HEK293T (cell line): Measurements from ENCODE around the gene SPRR1B.

Source experiments
- CTCF ChIA-PET: fragments of 350-600 bp; formaldehyde crosslinking; extraction: SDS; loops from one replicate; lab custom pipeline; 2021; ENCODE audit warnings: antibody characterized with exemption, inconsistent platforms; lab: Yijun Ruan, JAX
- POLR2A ChIA-PET: fragments of 350-600 bp; formaldehyde crosslinking; extraction: SDS; loops from one replicate; lab custom pipeline; 2020; ENCODE audit warnings: antibody characterized with exemption, inconsistent platforms; lab: Yijun Ruan, JAX
- DNase-seq: peaks from one replicate; pipeline ENCODE4 v3.0.0; 2012; ENCODE audit warnings: mixed read lengths; ENCODE audit errors: extremely low spot score
- ARNT ChIP-seq: fragments of 450-650 bp; IDR thresholded peaks from 2 replicates; pipeline ENCODE4 v1.6.1; 2017; ENCODE audit warnings: mild to moderate bottlenecking
- BHLHE40 ChIP-seq: fragments of 450-650 bp; IDR thresholded peaks from 2 replicates; pipeline ENCODE4 v1.6.1; 2016; ENCODE audit warnings: mild to moderate bottlenecking, moderate library complexity, borderline replicate concordance
- CTBP1 ChIP-seq: fragments of 450-650 bp; IDR thresholded peaks from 2 replicates; pipeline ENCODE4 v1.6.1; 2016; ENCODE audit warnings: borderline replicate concordance
- ELF4 ChIP-seq: fragments of 450-650 bp; IDR thresholded peaks from 2 replicates; pipeline ENCODE4 v1.6.1; 2017; ENCODE audit warnings: antibody characterized with exemption
- FOXA1 ChIP-seq: fragments of 450-650 bp; IDR thresholded peaks from 2 replicates; pipeline ENCODE4 v1.6.1; 2016; ENCODE audit warnings: mild to moderate bottlenecking
- FOXK2 ChIP-seq: fragments of 450-650 bp; IDR thresholded peaks from 2 replicates; pipeline ENCODE4 v1.6.1; 2016; ENCODE audit warnings: mild to moderate bottlenecking
- FOXM1 ChIP-seq: fragments of 450-650 bp; IDR thresholded peaks from 2 replicates; pipeline ENCODE4 v1.6.1; 2017; ENCODE audit warnings: mild to moderate bottlenecking, borderline replicate concordance
- HDGF ChIP-seq: fragments of 450-650 bp; IDR thresholded peaks from 2 replicates; pipeline ENCODE4 v1.6.1; 2017; ENCODE audit warnings: antibody characterized with exemption, borderline replicate concordance
- L3MBTL2 ChIP-seq: fragments of 450-650 bp; conservative IDR thresholded peaks from 2 replicates; pipeline ENCODE4 v1.6.1; 2016; ENCODE audit warnings: mild to moderate bottlenecking
- LEF1 ChIP-seq: fragments of 450-650 bp; IDR thresholded peaks from 2 replicates; pipeline ENCODE4 v1.6.1; 2017; ENCODE audit warnings: mild to moderate bottlenecking, borderline replicate concordance
- NFRKB ChIP-seq: fragments of 450-650 bp; IDR thresholded peaks from 2 replicates; pipeline ENCODE4 v1.6.1; 2016; ENCODE audit warnings: mild to moderate bottlenecking, moderate library complexity
- PKNOX1 ChIP-seq: fragments of 450-650 bp; IDR thresholded peaks from 2 replicates; pipeline ENCODE4 v1.6.1; 2016
- SP1 ChIP-seq: fragments of 450-650 bp; IDR thresholded peaks from 2 replicates; pipeline ENCODE4 v1.6.1; 2017
- SUZ12 ChIP-seq: fragments of 450-650 bp; IDR thresholded peaks from 2 replicates; pipeline ENCODE4 v1.6.1; 2016; ENCODE audit warnings: mild to moderate bottlenecking
- TARDBP ChIP-seq: fragments of 450-650 bp; IDR thresholded peaks from 2 replicates; pipeline ENCODE4 v1.6.1; 2016
- ZNF384 ChIP-seq: fragments of 450-650 bp; IDR thresholded peaks from 2 replicates; pipeline ENCODE4 v1.6.1; 2016

Gene SPRR1B

GRCh38 chr1:153058154-153058553 is 27.2 kb downstream of the SPRR1B start:
- ChIA-PET CTCF (no interaction called here), POLR2A (no interaction called here)
- no peak for DNase-seq
- TF ChIP-seq FOXM1 (no peak), FOXA1 (no peak), L3MBTL2 (no peak), ARNT (no peak), ZNF384 (no peak), TARDBP (no peak), CTBP1 (no peak), PKNOX1 (no peak), LEF1 (no peak), BHLHE40 (no peak), FOXK2 (no peak), SUZ12 (no peak), HDGF (no peak), SP1 (no peak), NFRKB (no peak), ELF4 (no peak)

GRCh38 chr1:153058826-153059784 is 28.1 kb downstream of the SPRR1B start:
- CTCF ChIA-PET: no interaction called here
- DNase-seq: no peak
- TF ChIP-seq TARDBP (no peak), ARNT (no peak), SUZ12 (no peak), L3MBTL2 (no peak), LEF1 (no peak), FOXA1 (no peak), SP1 (no peak), CTBP1 (no peak), BHLHE40 (no peak), ZNF384 (no peak), ELF4 (no peak), FOXM1 (no peak)
- POLR2A ChIA-PET: no interaction called here

GRCh38 chr1:153070243-153070642 is 39.2 kb downstream of the SPRR1B start:
- no peak for DNase-seq
- no peak for TF ChIP-seq ARNT
- TF ChIP-seq TARDBP: no peak
- no peak for TF ChIP-seq PKNOX1
- TF ChIP-seq L3MBTL2: no peak
- TF ChIP-seq CTBP1: no peak
- TF ChIP-seq ELF4: no peak
- ChIA-PET POLR2A (no interaction called here), CTCF (no interaction called here)

- ChIA-PET CTCF (no interaction called here), POLR2A (no interaction called here)
- TF ChIP-seq TARDBP: no peak
- TF ChIP-seq ZNF384: no peak
- no peak for TF ChIP-seq L3MBTL2
- no peak for TF ChIP-seq HDGF
- no peak for TF ChIP-seq SP1
- no peak for TF ChIP-seq FOXA1
- no peak for DNase-seq
These were observed 40.5 kb downstream of the SPRR1B start, which contains the start of gene SPRR2B for GRCh38 chr1:153071511-153071910. TSS of gene SPRR2B (minus strand) at chr1:153071611. CDS start at chr1:153070839, 772 bp downstream.

- TF ChIP-seq TARDBP (no peak), FOXM1 (no peak), SP1 (no peak), SUZ12 (no peak), L3MBTL2 (no peak), CTBP1 (no peak), FOXA1 (no peak)
- POLR2A ChIA-PET: no interaction called here
- no peak for DNase-seq
- CTCF ChIA-PET: interaction anchor here (0.6 kb wide), 1 partner anchor 376 kb away, joined by 3 read pairs; no protein-coding TSS in a partner anchor
These were observed 42.1 kb downstream of the SPRR1B start for GRCh38 chr1:153072806-153073726.

GRCh38 chr1:153081736-153082135 is 50.7 kb downstream of the SPRR1B start:
- ChIA-PET POLR2A (no interaction called here), CTCF (no interaction called here)
- TF ChIP-seq FOXA1 (no peak), BHLHE40 (no peak), TARDBP (no peak), L3MBTL2 (no peak), FOXK2 (no peak), SUZ12 (no peak), ELF4 (no peak), ARNT (no peak), SP1 (no peak), CTBP1 (no peak), PKNOX1 (no peak), HDGF (no peak), ZNF384 (no peak), NFRKB (no peak), FOXM1 (no peak), LEF1 (no peak)
- DNase-seq: no peak
